PC-3 (cell line): ENCODE data around the gene DNM1.

Experiments
- CTCF ChIP-seq: fragments of 300-600 bp; sonication (generic); conservative IDR thresholded peaks from 2 replicates; pipeline ENCODE4 v1.5.1; 2017; ENCODE audit warnings: antibody characterized with exemption, low read depth, mild to moderate bottlenecking, low read length
- EZH2 ChIP-seq: fragments of 300-600 bp; sonication (generic); IDR thresholded peaks from one replicate; pipeline ENCODE4 v1.6.1; 2017; ENCODE audit warnings: antibody characterized with exemption, mild to moderate bottlenecking, low read length; ENCODE audit not compliant: unreplicated experiment
- EZH2phosphoT487 ChIP-seq: fragments of 300-600 bp; sonication (generic); IDR thresholded peaks from 2 replicates; pipeline ENCODE4 v1.6.1; 2018; ENCODE audit warnings: mild to moderate bottlenecking, antibody characterized with exemption, low read length, borderline replicate concordance

GRCh38 chr9:128292009-128292408 lies 88.8 kb downstream of the DNM1 start:
- TF ChIP-seq CTCF (no peak), EZH2 (no peak), EZH2phosphoT487 (no peak)
